Neuronal stem cell (in vitro differentiated cells): ENCODE data around the gene GRIK3.

Source experiments
- DNase-seq: peaks from one replicate; pipeline ENCODE4 v3.0.0-alpha.2; 2013; ENCODE audit warnings: low spot score
- H2AFZ ChIP-seq: one replicate; pipeline ENCODE4 v1.6.1; 2013; ENCODE audit warnings: mild to moderate bottlenecking, low read length, inconsistent platforms
- H2AK5ac ChIP-seq: 2 replicates; pipeline ENCODE4 v1.6.1; 2013; ENCODE audit warnings: low read depth, mild to moderate bottlenecking, inconsistent platforms, low read length, moderate library complexity, mixed read lengths
- H2BK120ac ChIP-seq: 2 replicates; pipeline ENCODE4 v1.6.1; 2013; ENCODE audit warnings: low read depth, mild to moderate bottlenecking, inconsistent platforms, low read length, moderate library complexity, mixed read lengths
- H2BK12ac ChIP-seq: one replicate; pipeline ENCODE4 v1.6.1; 2013; ENCODE audit warnings: low read length, inconsistent platforms
- H2BK15ac ChIP-seq: 2 replicates; pipeline ENCODE4 v1.6.1; 2013; ENCODE audit warnings: mild to moderate bottlenecking, low read length, inconsistent platforms, mixed read lengths
- H2BK5ac ChIP-seq: one replicate; pipeline ENCODE4 v1.6.1; 2013; ENCODE audit warnings: inconsistent platforms, mild to moderate bottlenecking, low read length, moderate library complexity
- H3K14ac ChIP-seq: one replicate; pipeline ENCODE4 v1.6.1; 2013; ENCODE audit warnings: low read length, inconsistent platforms
- H3K18ac ChIP-seq: 2 replicates; pipeline ENCODE4 v1.6.1; 2013; ENCODE audit warnings: low read length, inconsistent platforms
- H3K23ac ChIP-seq: 2 replicates; pipeline ENCODE4 v1.6.1; 2013; ENCODE audit warnings: low read depth, mild to moderate bottlenecking, mixed read lengths, low read length, inconsistent platforms; ENCODE audit not compliant: poor library complexity
- H3K27ac ChIP-seq: replicated peaks from 3 replicates; pipeline ENCODE4 v1.5.1; 2013; ENCODE audit warnings: low read length, inconsistent platforms
- H3K27me3 ChIP-seq, 3 experiments: 2 replicates each; pipeline ENCODE4 v1.6.1; 2013; ENCODE audit warnings: low read length in 3 of 3, mild to moderate bottlenecking in 2 of 3, inconsistent platforms in 1 of 3, low read depth in 1 of 3, mixed read lengths in 1 of 3, moderate library complexity in 1 of 3; ENCODE audit not compliant: control insufficient read depth in 3 of 3, insufficient read depth in 3 of 3
- H3K36me3 ChIP-seq, 2 donors: replicated peaks in 1 of 2; 2 replicates each; pipeline ENCODE4 v1.6.1; 2013; ENCODE audit warnings: low read length in 2 of 2; ENCODE audit not compliant: control insufficient read depth in 2 of 2, insufficient read depth in 2 of 2
- H3K4ac ChIP-seq: 2 replicates; pipeline ENCODE4 v1.6.1; 2013; ENCODE audit warnings: inconsistent platforms, mild to moderate bottlenecking, low read length, moderate library complexity
- H3K4me1 ChIP-seq, 2 donors: 1 replicate in 1 of 2; 2 replicates in 1 of 2; pipeline ENCODE4 v1.6.1; 2013; ENCODE audit warnings: low read length in 2 of 2, low read depth in 1 of 2; ENCODE audit not compliant: control insufficient read depth in 2 of 2, insufficient read depth in 1 of 2
- H3K4me2 ChIP-seq: one replicate; pipeline ENCODE4 v1.6.1; 2013; ENCODE audit warnings: mild to moderate bottlenecking, low read length, inconsistent platforms; ENCODE audit not compliant: insufficient read depth, poor library complexity, severe bottlenecking
- H3K4me3 ChIP-seq, 2 donors: 2 replicates each; pipeline ENCODE4 v1.5.1; 2013; ENCODE audit warnings: low read length in 2 of 2, mild to moderate bottlenecking in 2 of 2, inconsistent platforms in 1 of 2, moderate library complexity in 1 of 2
- H3K79me1 ChIP-seq: one replicate; pipeline ENCODE4 v1.6.1; 2013; ENCODE audit warnings: low read depth, mild to moderate bottlenecking, inconsistent platforms, low read length, moderate library complexity
- H3K9ac ChIP-seq: one replicate; pipeline ENCODE4 v1.6.1; 2013; ENCODE audit warnings: mild to moderate bottlenecking, low read depth, low read length, inconsistent platforms; ENCODE audit not compliant: poor library complexity
- H3K9me3 ChIP-seq, 2 donors: replicated peaks in 1 of 2; 2 replicates each; pipeline versions ENCODE3 to v1.6.1; 2013; ENCODE audit warnings: low read length in 2 of 2, mild to moderate bottlenecking in 2 of 2, inconsistent platforms in 1 of 2, low read depth in 1 of 2, mixed read lengths in 1 of 2, moderate library complexity in 1 of 2; ENCODE audit not compliant: control insufficient read depth in 2 of 2, insufficient read depth in 1 of 2
- H4K8ac ChIP-seq: one replicate; pipeline ENCODE4 v1.6.1; 2013; ENCODE audit warnings: low read depth, mild to moderate bottlenecking, inconsistent platforms, low read length, moderate library complexity
- H4K91ac ChIP-seq: one replicate; pipeline ENCODE4 v1.6.1; 2013; ENCODE audit warnings: low read length, low read depth, mild to moderate bottlenecking, inconsistent platforms; ENCODE audit not compliant: poor library complexity
- WGBS, 2 donors: extraction: QIAGEN DNeasy Blood & Tissue Kit; methylation state at CpG; one replicate each; pipeline ENCODE4 v1.1.7; 2013; ENCODE audit warnings: missing lambda C conversion rate in 2 of 2, mixed read lengths in 1 of 2; ENCODE audit not compliant: insufficient read length in 2 of 2, insufficient replicate concordance in 1 of 2; ENCODE audit errors: extremely low coverage in 2 of 2; 5-methylcytosine and 5-hydroxymethylcytosine counted together

The GRIK3 gene

GRCh38 chr1:36867575-36867974 lies 166.7 kb downstream of the GRIK3 start:
- no peak overlapping the region for H4K8ac ChIP-seq
- H3K79me1 ChIP-seq = no peaks in the 10 kb centered on the region
- no peak overlapping the region for H3K18ac ChIP-seq
- H2AFZ ChIP-seq = no peak overlapping the region
- H2BK15ac ChIP-seq = no peak overlapping the region
- H3K27me3 ChIP-seq = no peaks in the 10 kb centered on the region
- H3K4ac ChIP-seq = no peak overlapping the region
- H3K9me3 ChIP-seq = no peaks in the 10 kb centered on the region
- WGBS, 2 donors = no CpG with 5 or more reads among the region's 4 CpGs
- DNase-seq = no peak
- H2BK5ac ChIP-seq = no peak overlapping the region
- no peak overlapping the region for H2BK12ac ChIP-seq
- no peak overlapping the region for H3K14ac ChIP-seq
- no peak overlapping the region for H2AK5ac ChIP-seq
- H3K4me1 ChIP-seq = peaks cover 0 to 4% of the 10 kb centered on the region in 2 donors
- H3K4me2 ChIP-seq = no peak overlapping the region
- no peak overlapping the region for H3K23ac ChIP-seq
- H3K36me3 ChIP-seq = no peaks in the 10 kb centered on the region
- no peak overlapping the region for H2BK120ac ChIP-seq
- no peak overlapping the region for H3K27ac ChIP-seq
- H3K9ac ChIP-seq = no peak overlapping the region
- H3K4me3 ChIP-seq = no peak overlapping the region
- H4K91ac ChIP-seq = no peak overlapping the region

- WGBS, 2 donors = no CpG with 5 or more reads among the region's 6 CpGs
- H2AK5ac ChIP-seq = no peak overlapping the region
- peaks cover 0 to 3% of the 10 kb centered on the region in 2 donors for H3K4me1 ChIP-seq
- H2BK12ac ChIP-seq = no peak overlapping the region
- no peaks in the 10 kb centered on the region for H3K9me3 ChIP-seq
- H3K4me3 ChIP-seq = no peak overlapping the region
- no peak overlapping the region for H2AFZ ChIP-seq
- H3K27me3 ChIP-seq = no peaks in the 10 kb centered on the region
- no peak overlapping the region for H2BK5ac ChIP-seq
- DNase-seq = no peak
- no peak overlapping the region for H2BK15ac ChIP-seq
- no peak overlapping the region for H3K23ac ChIP-seq
- no peak overlapping the region for H2BK120ac ChIP-seq
- no peak overlapping the region for H3K27ac ChIP-seq
- H4K91ac ChIP-seq = no peak overlapping the region
- no peak overlapping the region for H3K4me2 ChIP-seq
- no peaks in the 10 kb centered on the region for H3K79me1 ChIP-seq
- H3K14ac ChIP-seq = no peak overlapping the region
- H3K18ac ChIP-seq = no peak overlapping the region
- no peak overlapping the region for H3K4ac ChIP-seq
- H3K36me3 ChIP-seq = no peaks in the 10 kb centered on the region
- H3K9ac ChIP-seq = no peak overlapping the region
- H4K8ac ChIP-seq = no peak overlapping the region
Observed at GRCh38 chr1:36866169-36866814, 168.0 kb downstream of the GRIK3 start.

- Histone ChIP-seq H3K14ac (no peak overlapping the region), H3K4me2 (no peak overlapping the region), H4K8ac (no peak overlapping the region), H3K4ac (no peak overlapping the region), H2BK15ac (no peak overlapping the region), H3K79me1 (no peaks in the 10 kb centered on the region), H4K91ac (no peak overlapping the region), H3K18ac (no peak overlapping the region), H3K36me3 (no peaks in the 10 kb centered on the region), H3K27ac (no peak overlapping the region), H2BK120ac (no peak overlapping the region), H3K4me3 (no peak overlapping the region), H2BK5ac (no peak overlapping the region), H3K4me1 (no peaks in the 10 kb centered on the region), H3K23ac (no peak overlapping the region), H2BK12ac (no peak overlapping the region), H3K9ac (no peak overlapping the region), H2AFZ (no peak overlapping the region), H3K9me3 (no peaks in the 10 kb centered on the region), H3K27me3 (no peaks in the 10 kb centered on the region), H2AK5ac (no peak overlapping the region)
- no CpG with 5 or more reads among the region's 1 CpG for WGBS, 2 donors
- DNase-seq = no peak
Observed at GRCh38 chr1:36865602-36865900, 168.8 kb downstream of the GRIK3 start.

DNA sequence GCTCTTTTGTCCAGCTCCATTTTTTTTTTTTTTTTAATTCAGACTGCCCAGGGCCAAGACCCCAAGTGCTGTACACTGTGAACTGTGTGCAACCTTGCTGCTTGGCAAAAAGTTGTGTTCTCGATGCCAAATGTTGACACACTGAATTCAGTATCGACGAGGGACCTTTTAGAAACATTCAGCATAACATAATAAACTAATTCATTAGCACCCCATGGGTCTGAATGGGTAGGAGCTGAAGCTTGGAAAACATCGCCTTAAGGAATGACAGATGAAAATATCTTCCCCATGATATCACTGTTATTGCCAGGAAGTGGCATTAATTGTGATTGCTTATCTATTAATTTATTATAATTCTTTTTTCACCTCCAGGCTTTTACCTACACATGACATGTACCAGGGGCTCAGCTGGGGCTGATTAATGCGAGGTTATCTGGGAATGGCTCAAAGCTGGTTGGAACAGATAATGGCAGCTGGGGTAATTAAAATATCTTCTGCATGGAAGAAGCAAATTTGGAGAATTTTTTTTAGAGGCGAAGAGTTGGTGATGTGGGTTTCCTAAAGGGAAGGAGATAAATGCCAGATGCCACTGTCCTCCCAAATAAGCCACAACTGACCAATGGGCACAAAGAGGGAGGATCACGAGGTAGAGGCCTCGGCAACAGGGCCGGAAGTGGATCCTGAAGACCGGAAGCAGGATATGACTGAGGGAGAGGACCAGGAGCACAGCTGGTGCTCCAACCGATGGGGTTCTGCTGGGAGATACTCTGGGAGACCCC lies 169.3 kb downstream of the GRIK3 start:
- Histone ChIP-seq H3K79me1 (no peaks in the 10 kb centered on the region), H3K9me3 (no peaks in the 10 kb centered on the region), H3K14ac (no peak overlapping the region)

More for the DNA sequence above, 169.3 kb downstream of the GRIK3 start:
- Histone ChIP-seq H4K91ac (no peak overlapping the region), H4K8ac (no peak overlapping the region), H3K4me3 (no peak overlapping the region), H3K4me2 (no peak overlapping the region), H3K18ac (no peak overlapping the region), H2BK15ac (no peak overlapping the region), H3K23ac (no peak overlapping the region), H2BK5ac (no peak overlapping the region), H3K4ac (no peak overlapping the region), H3K27ac (no peak overlapping the region), H3K9ac (no peak overlapping the region), H3K4me1 (peaks cover 0 to 1% of the 10 kb centered on the region in 2 donors), H2AFZ (no peak overlapping the region), H3K36me3 (no peaks in the 10 kb centered on the region), H2BK120ac (no peak overlapping the region), H2BK12ac (no peak overlapping the region), H3K27me3 (no peaks in the 10 kb centered on the region), H2AK5ac (no peak overlapping the region)
- WGBS, 2 donors = no CpG with 5 or more reads among the region's 11 CpGs
- DNase-seq = no peak
